22Rv1 (cell line): ENCODE data around the gene DAP3.

Source experiments
- CTCF ChIP-seq: fragments of 450-650 bp; IDR thresholded peaks from 2 replicates; pipeline ENCODE4 v1.5.1; 2017; ENCODE audit warnings: mild to moderate bottlenecking
- ZFX ChIP-seq: fragments of 450-650 bp; IDR thresholded peaks from 2 replicates; pipeline ENCODE4 v1.6.1; 2017; ENCODE audit warnings: antibody characterized with exemption, borderline replicate concordance

GRCh38 chr1:155740995-155741394 is 52.1 kb downstream of the DAP3 start:
- no peak for TF ChIP-seq CTCF
- no peak for TF ChIP-seq ZFX
